Motor neuron (in vitro differentiated cells): ENCODE measurements around the gene MARCHF10. TPM values are rescaled to one million over a fixed set of nuclear protein-coding genes. Genes with fewer than 3 reads are reported as not detected.
A peak's percentile ranks its signal among the peaks of the same experiment; 100 is the strongest.

ENCODE experiments used
- ATAC-seq, 8 experiments: fragments of 200-7000 bp; cut with Tn5 transposase; replicated peaks in 6 of 8; 2 replicates each; pipeline ENCODE4 v1.8.0; 2021; ENCODE audit warnings: mild to moderate bottlenecking in 8 of 8, moderate library complexity in 8 of 8
- H3K27ac ChIP-seq, 2 donors: fragments of 250-450 bp; sonication (Bioruptor Pico); 2 replicates each; pipeline ENCODE4 v1.9.0; 2021; ENCODE audit warnings: antibody characterized with exemption in 2 of 2, mild to moderate bottlenecking in 2 of 2, moderate library complexity in 1 of 2
- H3K4me1 ChIP-seq, 2 donors: fragments of 250-450 bp; sonication (Bioruptor Pico); replicated peaks in 1 of 2; 2 replicates each; pipeline ENCODE4 v1.6.1; 2021; ENCODE audit warnings: antibody characterized with exemption in 2 of 2, mild to moderate bottlenecking in 2 of 2, moderate library complexity in 1 of 2
- H3K4me3 ChIP-seq, 5 donors: fragments of 250-450 bp; sonication (Bioruptor Pico); 2 replicates each; pipeline ENCODE4 v1.9.0; 2021; ENCODE audit warnings: antibody characterized with exemption in 5 of 5, mild to moderate bottlenecking in 5 of 5, moderate library complexity in 4 of 5
- WGBS, 10 experiments: fragments of 450-650 bp; shearing (Covaris generic); methylation state at CpG; one replicate each; pipeline ENCODE4 v1.0.0; 2022; 5-methylcytosine and 5-hydroxymethylcytosine counted together
- in situ Hi-C, 9 experiments: fragments of 400-800 bp; cut with MboI; loops; one replicate each; pipeline ENCODE4 v1.15.0; 2021; ENCODE audit warnings: low sequenced_read_pairs in 9 of 9, low pct_unique_long_range_greater_than_20kb in 2 of 9; ENCODE audit not compliant: unreplicated experiment in 9 of 9
- total RNA-seq, 8 experiments: library from RNA; unstranded; fragments of 300-600 nt; gene quantifications; 2 replicates each; pipeline versions ENCODE4 v1.2.3 to v1.2.4, GENCODE V29; 2022

MARCHF10 gene
- total RNA-seq, 8 experiments from 2014 or later: 0.20 to 2.2 (median 0.71) TPM; not detected in 1

DNA sequence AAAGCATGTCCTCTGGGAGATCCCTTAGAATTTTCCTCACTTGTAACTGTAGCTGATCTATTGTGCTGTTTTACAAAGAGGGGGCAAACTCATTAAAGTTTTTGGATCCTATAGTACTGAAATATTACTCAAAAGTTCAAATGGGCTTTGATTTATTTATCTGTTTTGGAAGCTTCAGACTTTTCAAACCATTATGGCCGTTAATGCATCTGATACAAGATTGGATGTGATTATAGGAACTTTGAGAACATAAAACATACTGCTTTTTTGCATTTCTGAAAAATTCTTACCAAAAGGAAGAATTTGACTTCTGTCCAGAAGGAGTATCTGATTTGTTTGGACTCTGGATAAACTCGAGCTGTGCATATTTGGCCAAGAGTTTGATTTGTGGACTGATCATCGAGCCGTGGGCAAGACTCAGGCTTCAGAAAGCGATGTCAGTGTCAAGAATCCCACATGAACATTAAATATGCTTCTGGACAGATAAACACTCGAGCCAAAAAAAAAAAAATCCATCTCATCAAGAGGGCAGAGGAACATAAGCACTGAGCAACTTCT lies 8.2 kb upstream of the MARCHF10 start:
- H3K4me1 ChIP-seq: peaks cover 19 to 20% of the 10 kb centered on the region in 2 donors
- no peak for ATAC-seq
- no peak overlapping the region for H3K27ac ChIP-seq
- H3K4me3 ChIP-seq: no peak overlapping the region
- WGBS, 10 experiments: 20 to 92% (median 53%) methylated on average over 1 to 6 of the region's 6 CpGs; no CpG with 5 or more reads in 1 of the 10 experiments
- in situ Hi-C loops: no loop called here

- H3K27ac ChIP-seq: no peak overlapping the region
- ATAC-seq: no peak
- 74 to 100% (median 100%) methylated on average over 1 to 4 of the region's 4 CpGs; no CpG with 5 or more reads in 1 of the 10 experiments for WGBS, 10 experiments
- in situ Hi-C loops: no loop called here
- peaks cover 22 to 27% of the 10 kb centered on the region in 2 donors for H3K4me1 ChIP-seq
- no peak overlapping the region for H3K4me3 ChIP-seq
Observed at GRCh38 chr17:62809656-62810055, 1.5 kb upstream of the MARCHF10 start.

DNA sequence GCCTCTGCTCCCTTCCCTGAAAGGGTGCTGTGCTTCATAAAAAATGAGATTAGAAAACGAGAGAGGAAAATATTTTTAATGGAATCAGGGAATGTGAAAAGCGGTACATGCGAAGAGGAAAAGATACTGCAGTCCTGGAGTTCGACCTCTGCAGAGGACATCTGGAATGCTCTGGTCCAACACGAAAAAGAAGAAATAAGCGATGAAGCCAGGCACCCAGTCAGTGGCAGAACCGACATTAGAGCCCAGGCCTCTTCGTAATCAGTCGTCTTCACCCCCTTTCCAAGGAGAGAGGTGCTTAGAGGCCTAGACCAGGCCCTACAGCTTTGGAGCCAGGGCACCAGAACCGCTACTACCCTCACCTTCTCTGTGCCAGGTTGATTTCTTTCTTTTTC lies 459 bp upstream of the MARCHF10 start:
- peak in 5 of 8 experiments; percentile 28 to 46 (median 42) for ATAC-seq
- Histone ChIP-seq H3K27ac (peak overlapping the region in 1 of 2 donors; percentile 14), H3K4me1 (peaks cover 22 to 35% of the 10 kb centered on the region in 2 donors), H3K4me3 (peak overlapping the region in 3 of 5 donors; percentile 8 to 28 (median 20))
- in situ Hi-C loops: no loop called here
- WGBS, 10 experiments: 50 to 100% (median 87%) methylated on average over 3 to 10 of the region's 10 CpGs

DNA sequence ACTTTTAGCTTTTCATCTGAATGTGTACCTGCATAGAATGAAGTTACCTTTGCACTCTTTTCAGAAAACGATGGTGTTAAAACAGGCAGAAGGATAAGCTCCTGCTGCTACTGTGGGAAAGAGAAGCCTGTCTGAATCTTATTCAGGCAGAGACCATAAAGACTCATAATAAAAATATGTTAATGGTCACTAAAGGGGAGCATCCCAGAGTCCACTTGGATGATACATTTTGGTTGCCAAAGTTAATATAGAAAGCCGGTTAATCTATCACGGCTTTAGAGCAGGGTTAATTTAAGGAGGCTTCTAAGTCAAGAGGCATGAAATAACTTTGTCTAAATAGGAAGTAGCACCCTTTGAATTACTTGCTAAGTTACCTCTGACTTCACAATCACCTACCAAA lies 2.9 kb downstream of the MARCHF10 start:
- WGBS, 10 experiments: 23 to 100% (median 89%) methylated on average over 2 to 3 of the region's 3 CpGs; no CpG with 5 or more reads in 1 of the 10 experiments
- no peak for ATAC-seq
- H3K4me1 ChIP-seq: peaks cover 34 to 59% of the 10 kb centered on the region in 2 donors
- H3K27ac ChIP-seq: no peak overlapping the region
- in situ Hi-C loops: no loop called here
- H3K4me3 ChIP-seq: no peak overlapping the region

- Histone ChIP-seq H3K4me1 (peaks cover 34 to 60% of the 10 kb centered on the region in 2 donors), H3K27ac (no peak overlapping the region), H3K4me3 (no peak overlapping the region)
- WGBS, 10 experiments: 0 to 88% (median 63%) methylated on average over 1 to 8 of the region's 8 CpGs; no CpG with 5 or more reads in 5 of the 10 experiments
- in situ Hi-C loops: no loop called here
- no peak for ATAC-seq
Observed at GRCh38 chr17:62804822-62805221, 3.3 kb downstream of the MARCHF10 start.

DNA sequence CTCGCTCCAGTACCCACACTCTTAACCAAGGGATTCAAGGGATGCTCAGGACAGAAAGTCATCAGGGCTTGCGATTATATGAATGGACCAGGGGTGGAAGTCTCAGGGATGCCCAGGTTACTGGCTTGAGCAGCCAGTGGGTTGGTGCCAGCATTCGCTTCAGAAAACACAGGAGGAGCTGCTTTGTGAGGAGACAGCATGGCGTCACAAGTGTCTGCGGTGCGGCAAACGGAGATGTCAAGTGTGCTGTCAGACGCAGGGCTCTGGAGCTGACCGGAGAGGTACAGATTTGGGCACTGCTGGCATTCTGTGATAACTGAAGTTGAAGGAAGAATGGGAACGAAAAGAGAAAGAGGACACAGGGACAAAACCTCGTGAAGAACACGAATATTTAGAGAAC lies 4.1 kb downstream of the MARCHF10 start:
- in situ Hi-C loops: no loop called here
- no peak for ATAC-seq
- H3K27ac ChIP-seq: no peak overlapping the region
- peaks cover 34 to 63% of the 10 kb centered on the region in 2 donors for H3K4me1 ChIP-seq
- H3K4me3 ChIP-seq: no peak overlapping the region
- 78 to 100% (median 89%) methylated on average over 2 to 12 of the region's 12 CpGs; no CpG with 5 or more reads in 1 of the 10 experiments for WGBS, 10 experiments

DNA sequence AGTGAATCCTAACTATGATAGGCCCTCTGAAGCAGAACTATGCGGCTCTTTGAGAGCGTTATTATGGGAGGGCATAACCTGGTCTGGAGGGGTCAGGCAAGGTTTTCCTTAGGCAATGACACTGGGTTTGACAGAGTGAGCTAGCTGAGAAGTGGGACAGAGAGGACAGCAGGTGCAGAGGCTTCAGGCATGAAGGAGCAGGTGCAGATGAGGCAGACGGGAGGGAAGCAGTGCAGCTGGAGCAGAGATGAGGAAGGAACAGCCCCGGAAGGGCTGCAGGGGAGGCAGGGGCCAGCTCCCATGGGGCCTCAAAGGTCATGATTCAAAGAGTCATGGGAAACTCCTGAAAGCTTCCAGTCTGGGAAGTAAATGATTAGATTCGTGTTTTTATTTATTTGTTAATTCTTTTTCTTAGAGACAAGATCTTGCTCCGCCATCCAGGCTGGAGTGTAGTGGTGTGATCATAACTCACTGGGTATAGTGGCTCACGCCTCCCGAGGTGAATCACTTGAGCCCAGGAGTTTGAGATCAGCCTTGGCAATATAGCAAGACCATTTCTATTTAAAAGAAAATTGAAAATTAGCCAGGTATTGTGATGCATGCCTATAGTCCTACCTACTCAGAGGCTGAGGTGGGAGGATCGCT lies 5.4 kb downstream of the MARCHF10 start:
- H3K4me3 ChIP-seq: no peak overlapping the region
- in situ Hi-C loops: no loop called here
- ATAC-seq: peak in 4 of 8 experiments; percentile 37 to 69 (median 64)
- 21 to 100% (median 78%) methylated on average over 1 to 7 of the region's 9 CpGs; no CpG with 5 or more reads in 1 of the 10 experiments for WGBS, 10 experiments
- H3K27ac ChIP-seq: no peak overlapping the region
- H3K4me1 ChIP-seq: peaks cover 25 to 62% of the 10 kb centered on the region in 2 donors

- WGBS, 10 experiments: 50 to 96% (median 89%) methylated on average over 2 to 7 of the region's 7 CpGs; no CpG with 5 or more reads in 1 of the 10 experiments
- Histone ChIP-seq H3K4me3 (no peak overlapping the region), H3K27ac (no peak overlapping the region), H3K4me1 (peaks cover 20 to 53% of the 10 kb centered on the region in 2 donors)
- peak in 5 of 8 experiments; percentile 43 to 81 (median 52) for ATAC-seq
- in situ Hi-C loops: no loop called here
Observed at GRCh38 chr17:62801553-62802114, 6.5 kb downstream of the MARCHF10 start.

DNA sequence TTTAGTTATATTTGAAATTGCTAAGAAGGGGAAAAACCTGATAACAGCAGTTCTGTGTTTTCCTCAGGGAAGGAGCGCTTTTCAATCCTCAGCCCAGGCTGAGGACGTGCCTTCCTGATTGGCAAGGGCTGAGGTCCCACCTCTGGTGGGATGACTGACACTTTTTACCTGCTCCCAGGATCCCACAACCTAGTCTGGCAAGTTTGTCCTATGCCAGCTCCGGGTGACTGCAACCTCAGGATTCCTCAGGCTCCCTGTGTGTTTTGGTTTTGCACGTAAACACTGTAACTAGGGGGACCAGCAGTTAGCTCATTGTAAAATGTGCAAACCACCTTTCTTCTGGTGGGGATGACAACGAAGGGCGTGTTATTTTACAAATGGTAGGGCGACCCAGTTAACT lies 7.5 kb downstream of the MARCHF10 start:
- Histone ChIP-seq H3K27ac (no peak overlapping the region), H3K4me1 (peaks cover 14 to 46% of the 10 kb centered on the region in 2 donors), H3K4me3 (no peak overlapping the region)
- ATAC-seq: peak in 4 of 8 experiments; percentile 25 to 66 (median 49)
- in situ Hi-C loops: no loop called here
- 17 to 59% (median 48%) methylated on average over 1 to 6 of the region's 7 CpGs; no CpG with 5 or more reads in 1 of the 10 experiments for WGBS, 10 experiments

DNA sequence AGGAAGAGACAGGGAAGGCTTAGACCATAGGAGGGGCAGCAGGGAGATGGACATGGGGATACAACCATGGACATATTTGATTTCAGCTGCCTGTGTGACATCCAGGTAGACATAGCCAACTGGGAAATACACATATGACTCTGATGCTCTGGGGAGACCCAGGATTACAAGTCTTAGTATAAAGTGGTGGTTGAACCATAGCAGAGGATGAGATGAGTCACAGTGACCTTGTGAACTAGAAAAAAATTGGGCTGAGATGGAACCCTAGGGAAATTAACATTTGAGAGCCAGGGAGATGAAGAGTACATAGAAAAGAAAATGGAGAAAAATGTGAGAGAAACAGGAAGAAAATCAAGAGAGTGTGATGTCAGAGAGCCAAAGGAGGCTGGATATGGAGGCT lies 10.2 kb downstream of the MARCHF10 start:
- Histone ChIP-seq H3K4me3 (no peak overlapping the region), H3K4me1 (peaks cover 11 to 36% of the 10 kb centered on the region in 2 donors), H3K27ac (no peak overlapping the region)
- no peak for ATAC-seq
- in situ Hi-C loops: no loop called here

DNA sequence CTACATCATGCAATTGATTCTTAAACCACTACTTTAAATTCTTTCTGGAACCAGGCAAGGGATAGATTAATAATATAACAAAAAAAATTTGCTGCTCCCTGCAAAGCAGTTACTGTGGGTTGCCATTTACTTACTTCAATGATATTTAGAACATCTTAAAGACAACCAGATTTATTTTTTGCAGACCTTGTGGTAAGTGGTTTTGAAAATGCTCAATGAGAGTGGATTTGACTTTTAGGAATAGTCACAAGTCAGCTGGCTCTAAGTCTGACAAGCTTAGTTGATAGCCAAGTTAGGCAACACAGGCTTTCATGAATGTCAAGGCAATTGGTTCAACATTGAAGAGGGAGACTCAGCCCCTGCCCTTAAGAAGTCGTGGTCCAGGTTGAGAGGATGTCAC lies 11.8 kb downstream of the MARCHF10 start:
- in situ Hi-C loops: no loop called here
- 100% methylated on average over 1 of the region's 1 CpG; no CpG with 5 or more reads in 9 of the 10 experiments for WGBS, 10 experiments
- no peak for ATAC-seq
- Histone ChIP-seq H3K27ac (no peak overlapping the region), H3K4me3 (no peak overlapping the region), H3K4me1 (peaks cover 0 to 25% of the 10 kb centered on the region in 2 donors)

DNA sequence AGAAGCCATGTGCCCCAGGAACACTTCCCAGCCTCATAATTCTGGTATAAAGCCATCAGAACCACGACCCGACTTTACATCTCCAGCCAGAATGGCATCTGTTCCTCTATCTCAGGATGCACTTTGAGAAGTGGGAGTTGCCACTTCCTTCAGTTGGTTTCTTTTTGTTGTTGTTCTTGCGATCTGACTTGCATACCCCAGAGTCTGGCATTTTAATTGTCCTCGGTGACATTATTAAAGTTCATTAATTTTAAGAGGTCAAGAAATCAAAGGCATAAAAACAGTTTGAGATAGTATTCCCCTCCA lies 13.5 kb downstream of the MARCHF10 start:
- peaks cover 0 to 19% of the 10 kb centered on the region in 2 donors for H3K4me1 ChIP-seq
- in situ Hi-C loops: no loop called here
- H3K27ac ChIP-seq: no peak overlapping the region
- no peak for ATAC-seq
- no peak overlapping the region for H3K4me3 ChIP-seq
- 90 to 100% (median 99%) methylated on average over 1 to 4 of the region's 4 CpGs; no CpG with 5 or more reads in 2 of the 10 experiments for WGBS, 10 experiments

GRCh38 chr17:62793919-62794665 lies 14.0 kb downstream of the MARCHF10 start:
- H3K27ac ChIP-seq: no peak overlapping the region
- H3K4me1 ChIP-seq: peaks cover 0 to 16% of the 10 kb centered on the region in 2 donors
- 78 to 100% (median 84%) methylated on average over 1 to 3 of the region's 3 CpGs; no CpG with 5 or more reads in 4 of the 10 experiments for WGBS, 10 experiments
- H3K4me3 ChIP-seq: no peak overlapping the region
- no peak for ATAC-seq
- in situ Hi-C loops: no loop called here
